Measurements from ENCODE around the gene SLC44A3.

DNA sequence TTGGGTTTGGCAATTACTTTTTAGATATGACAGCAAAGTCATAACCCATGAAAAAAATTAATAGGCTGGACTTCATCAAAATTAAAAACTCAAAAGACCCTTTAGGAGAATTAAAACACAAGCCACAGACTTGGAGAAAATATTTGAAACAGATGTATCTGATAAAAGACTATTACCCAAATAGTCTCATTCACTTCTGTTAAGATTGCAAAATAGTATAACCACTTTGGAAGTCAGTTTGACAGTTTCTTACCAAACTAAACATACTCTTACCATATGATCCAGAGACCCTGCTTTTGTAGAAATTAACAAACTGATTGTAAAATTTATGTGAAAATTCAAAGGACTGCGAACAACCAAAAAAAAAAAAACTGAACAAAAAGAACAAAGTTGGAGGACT is 32.5 kb upstream of the SLC44A3 start:
- TF ChIP-seq HOXB6 (CRISPR knock-in tag; IDR thresholded peaks at IDR 0.05; ENCODE audit: borderline replicate concordance) = no peak
- no peak for TF ChIP-seq NFYB (IDR thresholded peaks at IDR 0.05; ENCODE audit: extremely low read depth, insufficient read length)
- no peak for TF ChIP-seq ZKSCAN1 (IDR thresholded peaks at IDR 0.05; ENCODE audit: low read depth, low read length)
- no peak for TF ChIP-seq NCOA4 (IDR thresholded peaks at IDR 0.05; ENCODE audit: partially characterized antibody)
- TF ChIP-seq FOSL1 (tag; conservative IDR thresholded peaks at IDR 0.05) = no peak

Data from K562 (cell line).